GM19193 (cell line): ENCODE measurements around the gene LHX4.

Experiments used
- POLR2A ChIP-seq: IDR thresholded peaks from 4 replicates; pipeline ENCODE4 v1.6.1; 2011; ENCODE audit not compliant: insufficient read depth, insufficient read length; ENCODE audit errors: extremely low read depth

Gene LHX4

DNA sequence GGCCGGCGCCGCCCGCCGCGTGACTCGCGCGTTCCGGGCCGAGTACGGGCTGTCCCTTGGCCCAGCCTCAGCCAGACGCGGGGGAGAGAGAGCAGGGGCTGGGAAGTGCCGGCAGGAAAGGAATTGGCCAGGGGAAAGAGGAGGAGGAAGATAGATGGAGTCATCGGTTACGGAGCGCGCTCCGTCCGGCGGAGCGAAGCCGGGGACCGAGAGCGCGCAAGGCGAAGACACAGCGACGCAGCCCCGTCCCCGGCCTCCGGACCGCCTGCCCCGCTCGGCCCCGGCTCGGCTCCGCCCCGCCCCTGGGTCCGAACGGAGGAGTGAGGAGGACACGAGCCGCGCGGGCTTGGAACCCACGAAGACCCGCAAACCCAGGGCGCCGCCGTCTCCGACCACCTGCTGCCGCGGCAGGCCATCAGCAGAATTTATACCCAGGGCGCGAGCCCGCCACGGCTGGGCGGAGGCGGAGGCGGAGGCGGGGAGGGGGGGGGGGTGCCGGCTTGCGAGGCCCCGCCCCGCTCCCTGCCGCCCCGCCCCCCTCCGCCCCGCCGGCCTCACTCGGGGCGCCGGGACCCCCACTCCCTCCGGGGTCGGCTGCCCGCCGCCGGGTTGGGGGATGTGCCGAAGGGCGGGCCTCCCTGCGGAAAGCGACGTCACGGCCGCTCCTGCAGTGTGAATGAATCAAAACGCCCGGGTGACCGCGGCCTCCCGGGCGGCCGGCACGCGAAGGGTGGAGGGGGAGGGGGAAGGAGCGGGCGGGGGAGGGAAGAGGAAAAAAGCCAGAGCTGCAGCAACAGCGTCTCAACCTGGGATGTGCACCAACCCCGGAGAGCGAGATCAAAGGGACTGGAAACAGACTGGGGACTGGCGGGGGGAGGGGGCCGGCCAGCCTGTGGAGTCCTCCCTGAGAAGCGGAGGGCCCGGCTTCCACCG, at the start of gene LHX4:
LHX4 (plus strand) TSS at position 782 of the 933 bp plus-strand sequence. CDS start 266 bp downstream, outside the sequence.
- no peak for TF ChIP-seq POLR2A

DNA sequence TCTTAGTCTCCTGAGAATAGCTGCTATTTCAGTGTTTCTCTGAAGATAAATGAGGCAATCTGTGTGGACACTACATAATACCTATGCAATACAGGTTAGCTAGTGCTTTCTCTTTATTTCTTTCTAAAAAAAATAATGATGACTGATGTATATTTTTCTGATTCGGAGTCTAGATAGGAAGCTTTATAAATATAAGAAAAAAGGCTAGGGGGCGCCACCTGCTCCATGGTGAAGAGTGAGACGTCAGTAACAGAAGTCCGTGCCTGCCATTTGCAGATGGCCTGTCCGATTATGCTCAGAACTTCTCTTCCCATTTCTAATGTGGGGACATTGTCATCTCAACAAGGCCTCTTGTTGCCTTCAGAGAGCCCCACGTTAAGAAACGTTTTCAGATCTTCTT, 49.0 kb upstream of the LHX4 start:
- TF ChIP-seq POLR2A, result no peak

DNA sequence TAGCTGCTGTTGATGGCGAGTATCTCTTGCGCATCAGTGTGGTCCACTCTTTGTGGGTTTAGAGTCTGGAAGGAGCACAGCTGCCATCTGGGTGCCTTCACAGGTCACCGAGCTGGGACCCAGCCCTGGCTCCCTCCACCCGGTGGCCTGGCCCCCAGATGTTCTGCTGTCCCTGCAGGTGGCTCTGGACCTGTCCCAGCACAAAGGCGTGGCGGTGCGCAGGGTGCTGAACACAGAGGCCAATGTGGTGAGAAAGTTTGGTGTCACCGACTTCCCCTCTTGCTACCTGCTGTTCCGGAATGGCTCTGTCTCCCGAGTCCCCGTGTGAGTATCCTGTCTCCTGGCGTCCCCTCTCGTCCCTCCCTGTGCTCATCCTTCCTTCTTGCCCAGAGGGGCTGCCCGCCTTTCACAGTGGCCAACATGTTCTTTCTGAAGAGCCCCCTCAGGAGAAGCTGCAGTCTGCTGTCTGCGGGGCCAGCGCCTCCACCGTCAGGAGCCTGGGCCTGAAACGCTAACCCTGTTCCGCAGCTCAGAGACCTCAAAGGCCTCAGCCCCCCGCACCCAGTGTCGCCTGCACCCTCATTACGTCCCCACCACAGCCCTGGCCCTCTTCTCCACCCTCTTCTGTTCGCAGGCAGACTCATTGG, 47.9 kb upstream of the LHX4 start:
- no peak for TF ChIP-seq POLR2A

DNA sequence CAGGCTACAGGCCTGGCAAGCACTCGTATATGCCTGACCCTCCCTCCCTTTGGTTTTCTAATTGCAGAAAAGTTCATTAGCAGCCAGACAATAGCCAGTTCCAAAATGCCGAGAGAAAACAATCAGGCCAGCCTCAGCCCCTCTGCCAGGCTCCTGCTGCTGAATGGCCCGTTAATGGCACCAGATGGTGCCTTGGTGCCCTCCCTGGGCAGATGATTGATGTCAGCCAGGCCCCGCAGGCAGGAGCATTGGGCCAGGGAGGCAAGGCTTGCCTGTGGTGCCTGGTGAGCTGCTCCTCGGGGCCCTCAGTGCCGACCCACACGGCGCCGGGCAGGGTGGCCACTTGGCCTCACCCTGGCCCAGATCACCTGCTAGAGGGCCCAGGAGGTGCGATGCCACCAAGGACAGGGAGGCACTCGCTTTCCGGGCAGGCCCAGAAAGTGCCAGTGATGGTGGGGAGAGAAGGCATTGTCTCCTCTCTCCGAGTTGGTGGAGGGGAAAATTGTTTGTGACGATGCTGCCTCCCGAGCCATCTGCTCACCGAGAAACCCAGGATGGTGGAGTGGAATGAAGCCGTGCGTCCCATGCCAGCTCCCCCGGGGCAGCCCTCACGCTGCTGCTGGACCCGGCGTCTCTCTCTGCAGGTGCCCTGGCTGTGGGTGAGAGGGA, 47.3 kb upstream of the LHX4 start:
- TF ChIP-seq POLR2A, result no peak

DNA sequence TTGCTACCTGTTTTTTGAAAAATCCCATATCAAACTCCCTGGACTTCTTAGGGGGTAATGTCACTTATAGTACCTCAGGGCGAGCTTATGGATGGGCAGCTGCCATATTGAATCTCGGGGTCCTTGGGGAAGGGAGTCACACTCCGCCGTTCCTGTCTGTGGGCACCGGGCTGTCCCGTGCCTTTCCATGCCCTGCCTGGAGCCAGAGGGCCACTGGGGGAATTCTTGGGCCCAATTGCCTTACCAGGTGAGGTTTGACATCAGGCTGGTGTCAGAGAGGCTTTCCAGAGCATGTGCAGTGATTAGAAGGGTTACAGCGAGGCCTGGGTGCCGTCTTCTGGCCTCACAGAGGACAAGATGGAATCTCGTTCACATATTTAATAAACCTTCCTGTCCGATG, 46.6 kb upstream of the LHX4 start:
- TF ChIP-seq POLR2A, result no peak

DNA sequence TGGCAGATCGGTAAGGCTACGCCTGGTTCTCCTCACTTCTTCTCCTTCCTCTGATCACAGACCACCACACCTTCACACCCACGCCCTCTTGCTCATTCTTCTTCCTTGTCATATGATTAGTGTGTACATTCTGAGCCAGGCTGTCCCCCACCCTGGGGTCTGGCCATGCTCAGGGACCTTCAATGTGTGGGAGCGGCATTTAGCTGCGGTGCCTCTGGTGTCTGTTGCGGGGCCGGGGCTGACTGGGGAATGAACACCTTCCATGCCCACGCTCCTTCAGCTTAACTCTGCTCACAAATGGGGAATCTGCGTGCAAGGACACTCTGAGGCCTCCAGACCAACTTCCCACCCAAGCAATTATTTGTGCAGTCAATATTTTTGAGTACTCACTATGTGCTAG, 46.0 kb upstream of the LHX4 start:
- TF ChIP-seq POLR2A, result no peak

DNA sequence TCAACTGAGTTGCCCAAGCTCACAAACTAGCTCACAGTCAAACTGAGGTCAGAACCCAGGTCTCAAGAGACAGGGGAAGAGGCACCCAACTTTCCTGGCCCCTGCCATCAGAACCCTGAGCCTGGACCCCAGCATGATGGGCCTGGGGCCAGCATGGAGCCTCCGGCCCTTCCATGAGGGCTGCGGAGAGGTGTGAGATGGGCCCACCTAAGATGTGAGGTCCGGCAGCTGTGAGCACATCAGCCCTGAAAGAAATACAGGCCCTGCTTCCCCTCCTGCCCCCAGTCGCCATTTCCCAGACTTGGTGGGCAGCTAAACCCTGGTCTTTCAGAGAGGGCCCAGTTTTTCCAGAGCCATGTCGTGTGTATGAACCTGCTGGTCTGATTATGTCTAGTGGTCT, 44.8 kb upstream of the LHX4 start:
- no peak for TF ChIP-seq POLR2A

DNA sequence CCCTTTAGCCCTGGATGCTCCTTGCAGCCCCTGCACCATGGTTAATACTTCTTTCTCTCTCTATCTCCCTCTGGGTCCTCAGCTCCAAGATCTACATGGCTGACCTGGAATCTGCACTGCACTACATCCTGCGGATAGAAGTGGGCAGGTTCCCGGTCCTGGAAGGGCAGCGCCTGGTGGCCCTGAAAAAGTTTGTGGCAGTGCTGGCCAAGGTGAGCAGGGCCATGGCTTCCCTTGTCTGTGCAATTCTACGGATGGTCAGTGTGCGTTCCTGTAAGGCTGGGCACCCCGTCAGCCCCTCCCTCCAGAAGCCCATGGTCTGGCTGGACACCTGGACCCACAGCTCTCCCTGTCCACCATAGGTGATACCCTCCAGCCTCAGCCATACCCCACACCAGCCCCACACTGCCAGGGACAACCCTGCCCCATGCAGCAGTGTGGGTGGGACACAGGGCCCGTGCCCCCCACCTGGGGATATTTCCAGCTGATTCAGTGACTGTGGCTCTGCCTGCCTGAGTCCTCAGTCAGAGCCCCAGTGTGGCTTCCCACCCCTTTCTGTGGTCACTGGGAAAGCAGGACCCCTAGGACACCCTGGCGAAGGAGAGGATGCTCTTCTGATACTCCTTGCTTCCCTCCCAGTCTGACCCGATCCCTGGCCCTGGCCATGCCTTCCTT, 44.0 kb upstream of the LHX4 start:
- no peak for TF ChIP-seq POLR2A

DNA sequence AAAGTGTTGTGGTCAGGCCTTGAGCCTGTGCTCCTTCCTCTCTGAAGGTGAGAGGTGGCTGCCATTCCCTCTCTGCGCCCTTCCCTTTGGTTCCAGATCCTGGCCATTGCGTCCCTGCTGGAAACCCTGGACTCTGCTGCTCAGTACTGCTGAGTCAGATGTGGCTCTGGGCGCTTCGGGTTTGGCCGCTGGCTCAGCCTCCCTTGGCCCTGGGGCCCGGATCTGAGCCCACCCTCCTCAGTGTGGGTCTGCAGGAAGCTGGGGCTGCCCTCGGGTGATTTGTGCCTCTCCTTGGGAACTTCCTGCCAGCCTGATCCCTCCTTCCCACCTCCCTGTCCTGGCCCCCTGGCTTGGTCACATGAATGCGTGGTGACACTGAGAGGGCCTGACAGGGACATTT, 43.2 kb upstream of the LHX4 start:
- no peak for TF ChIP-seq POLR2A

DNA sequence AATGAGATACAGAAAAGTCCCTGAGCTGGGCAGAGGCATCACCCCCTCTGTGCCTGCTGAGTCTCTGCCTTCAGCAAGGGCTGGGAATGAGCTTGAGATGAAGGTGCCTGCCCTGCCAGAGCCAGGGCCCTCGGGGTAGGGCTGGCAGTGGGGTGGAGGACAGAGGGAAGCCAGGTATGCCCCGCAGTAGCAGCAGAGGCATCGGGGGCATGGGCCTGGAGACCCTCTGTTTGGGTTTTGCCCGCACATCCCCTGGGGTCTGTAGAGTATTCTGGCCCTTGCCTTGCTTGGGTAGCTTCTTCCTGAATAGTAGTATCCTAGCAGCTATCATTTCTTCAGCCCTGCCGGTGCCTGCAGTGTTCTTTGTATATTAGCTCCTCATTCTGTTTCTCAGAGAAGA, 42.4 kb upstream of the LHX4 start:
- TF ChIP-seq POLR2A, result no peak

DNA sequence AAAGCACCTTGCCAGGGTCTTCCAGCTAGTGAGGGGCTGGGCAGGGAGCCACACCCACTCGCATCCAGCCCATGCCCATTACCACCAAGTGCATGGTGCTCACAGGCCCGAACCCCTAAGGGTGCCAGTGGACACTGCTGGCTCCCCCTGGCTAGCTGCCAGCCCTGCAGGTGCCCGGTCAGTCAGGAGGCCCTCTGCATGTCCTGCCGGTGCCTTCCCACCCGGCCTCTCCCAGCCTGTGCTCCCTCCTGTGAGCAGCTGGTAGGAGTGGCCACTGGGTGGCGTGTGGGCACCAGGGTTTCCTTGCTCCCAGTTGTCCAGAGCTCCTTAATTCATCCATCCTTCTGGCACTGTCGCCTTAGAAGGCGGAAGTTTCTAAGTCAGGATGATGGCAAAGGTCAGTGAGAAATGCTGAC, 42.0 kb upstream of the LHX4 start:
- no peak for TF ChIP-seq POLR2A

DNA sequence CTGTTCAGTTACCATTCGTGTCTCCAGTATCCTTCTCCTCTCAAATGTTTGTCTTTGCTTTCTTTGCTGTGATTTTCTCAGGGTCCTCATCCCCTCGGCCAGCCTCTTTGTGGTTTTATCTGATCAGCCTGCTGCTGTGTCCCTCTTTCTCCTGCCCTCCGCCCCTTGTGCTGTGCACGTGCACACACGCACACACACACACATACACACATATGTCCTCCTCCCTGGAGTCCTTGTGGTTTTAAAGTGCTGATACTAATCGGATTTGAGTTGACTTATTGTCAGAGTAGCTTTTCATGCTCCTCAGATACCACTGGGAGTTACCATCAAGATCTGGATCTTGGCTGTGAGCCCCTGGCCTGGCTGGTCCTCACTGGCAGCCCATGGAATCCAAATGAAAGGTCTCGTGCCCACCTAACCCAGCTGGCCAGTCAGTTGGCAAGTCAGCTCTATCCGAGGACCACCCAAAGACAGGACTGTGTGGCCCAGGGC, 41.3 kb upstream of the LHX4 start:
- TF ChIP-seq POLR2A, result no peak

DNA sequence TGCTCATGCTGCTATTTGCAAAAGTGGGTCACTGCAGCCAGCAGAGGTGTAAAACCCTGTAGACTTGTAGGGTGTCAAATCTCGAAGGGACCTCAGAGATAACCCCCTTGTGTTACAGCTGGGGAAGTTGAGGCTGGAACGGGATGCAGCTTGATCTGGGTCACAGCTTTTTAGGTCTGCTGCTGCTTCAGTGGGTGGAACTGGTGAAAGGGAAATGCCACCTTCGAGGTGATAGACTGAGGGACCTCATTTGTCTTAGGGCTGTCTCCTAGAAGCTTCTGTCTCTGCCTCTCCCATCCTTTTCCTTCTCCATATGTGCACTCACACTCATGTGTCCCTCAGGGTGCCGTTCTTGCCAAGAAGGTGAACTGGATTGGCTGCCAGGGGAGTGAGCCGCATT, 40.0 kb upstream of the LHX4 start:
- TF ChIP-seq POLR2A, result no peak

DNA sequence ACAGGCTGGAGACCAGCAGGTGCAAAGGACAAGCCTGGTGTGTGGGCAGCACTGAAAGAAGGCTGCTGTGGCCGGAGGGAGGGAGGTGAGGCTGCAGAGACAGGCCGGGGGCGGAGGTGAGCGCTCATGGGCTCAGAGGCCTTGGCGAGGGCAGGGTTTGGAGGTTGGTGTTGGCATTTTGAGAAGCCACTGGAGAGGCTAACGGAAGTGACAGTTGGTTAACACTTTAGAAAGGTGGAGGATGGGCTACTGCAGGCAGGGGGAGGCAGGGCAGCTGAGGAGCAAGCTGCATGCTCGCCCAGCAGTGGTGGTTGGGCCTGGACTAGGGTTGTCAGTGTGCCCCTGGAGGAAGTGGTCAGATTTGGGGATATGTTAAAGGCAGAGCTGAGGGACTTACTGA, 37.9 kb upstream of the LHX4 start:
- TF ChIP-seq POLR2A, result no peak
